ENCODE results near the gene DIDO1. TPM values are rescaled to one million over a fixed set of nuclear protein-coding genes. Genes with fewer than 3 reads are reported as not detected.

Gene DIDO1
- total RNA-seq, 4 donors from 2014 or later = 64.6 to 143 (median 79.2) TPM

DNA sequence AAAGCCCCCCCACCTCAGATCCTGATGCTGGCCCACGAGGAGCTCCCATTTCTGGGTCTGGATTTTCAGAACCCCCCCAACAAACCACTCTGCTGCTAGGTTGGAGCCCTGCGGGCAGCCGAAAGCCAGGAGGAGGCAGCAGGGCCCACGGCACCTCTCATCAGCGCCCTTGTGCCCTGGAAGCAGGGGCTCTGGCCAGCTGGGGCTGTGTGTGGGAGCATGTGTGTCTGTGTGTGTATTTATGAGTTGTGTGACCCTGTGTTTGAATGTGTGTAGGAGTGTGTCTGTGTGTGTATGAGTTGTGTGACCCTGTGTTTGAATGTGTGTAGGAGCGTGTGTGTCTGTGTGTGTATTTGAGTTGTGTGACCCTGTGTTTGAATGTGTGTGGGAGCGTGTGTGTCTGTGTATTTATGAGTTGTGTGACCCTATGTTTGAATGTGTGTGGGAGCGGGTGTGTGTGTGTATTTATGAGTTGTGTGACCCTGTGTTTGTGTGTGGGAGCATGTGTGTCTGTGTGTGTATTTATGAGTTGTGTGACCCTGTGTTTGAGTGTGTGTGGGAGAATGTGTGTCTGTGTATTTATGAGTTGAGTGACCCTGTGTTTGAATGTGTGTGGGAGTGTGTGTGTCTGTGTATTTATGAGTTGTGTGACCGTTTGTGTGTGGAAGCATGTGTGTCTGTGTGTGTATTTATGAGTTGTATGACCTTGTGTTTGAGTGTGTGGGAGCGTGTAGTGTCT is 45.1 kb upstream of the DIDO1 start:
- Histone ChIP-seq H3K27me3 (peaks cover 54% of the 10 kb centered on the region), H3K4me1 (peaks cover 10% of the 10 kb centered on the region), H3K27ac (no peak overlapping the region), H3K9me3 (no peaks in the 10 kb centered on the region), H3K4me3 (no peak overlapping the region), H3K36me3 (no peaks in the 10 kb centered on the region)
- 72% methylated on average over 6 of the region's 10 CpGs for WGBS
- TF ChIP-seq POLR2A (IDR thresholded peaks at IDR 0.05) (no peak), EP300 (IDR thresholded peaks at IDR 0.05) (no peak)
- TF ChIP-seq, protein P1, sequence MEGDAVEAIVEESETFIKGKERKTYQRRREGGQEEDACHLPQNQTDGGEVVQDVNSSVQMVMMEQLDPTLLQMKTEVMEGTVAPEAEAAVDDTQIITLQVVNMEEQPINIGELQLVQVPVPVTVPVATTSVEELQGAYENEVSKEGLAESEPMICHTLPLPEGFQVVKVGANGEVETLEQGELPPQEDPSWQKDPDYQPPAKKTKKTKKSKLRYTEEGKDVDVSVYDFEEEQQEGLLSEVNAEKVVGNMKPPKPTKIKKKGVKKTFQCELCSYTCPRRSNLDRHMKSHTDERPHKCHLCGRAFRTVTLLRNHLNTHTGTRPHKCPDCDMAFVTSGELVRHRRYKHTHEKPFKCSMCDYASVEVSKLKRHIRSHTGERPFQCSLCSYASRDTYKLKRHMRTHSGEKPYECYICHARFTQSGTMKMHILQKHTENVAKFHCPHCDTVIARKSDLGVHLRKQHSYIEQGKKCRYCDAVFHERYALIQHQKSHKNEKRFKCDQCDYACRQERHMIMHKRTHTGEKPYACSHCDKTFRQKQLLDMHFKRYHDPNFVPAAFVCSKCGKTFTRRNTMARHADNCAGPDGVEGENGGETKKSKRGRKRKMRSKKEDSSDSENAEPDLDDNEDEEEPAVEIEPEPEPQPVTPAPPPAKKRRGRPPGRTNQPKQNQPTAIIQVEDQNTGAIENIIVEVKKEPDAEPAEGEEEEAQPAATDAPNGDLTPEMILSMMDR (IDR thresholded peaks at IDR 0.05) = no peak
- no peak for DNase-seq (ENCODE audit: low spot score in 2 of 2)

DNA sequence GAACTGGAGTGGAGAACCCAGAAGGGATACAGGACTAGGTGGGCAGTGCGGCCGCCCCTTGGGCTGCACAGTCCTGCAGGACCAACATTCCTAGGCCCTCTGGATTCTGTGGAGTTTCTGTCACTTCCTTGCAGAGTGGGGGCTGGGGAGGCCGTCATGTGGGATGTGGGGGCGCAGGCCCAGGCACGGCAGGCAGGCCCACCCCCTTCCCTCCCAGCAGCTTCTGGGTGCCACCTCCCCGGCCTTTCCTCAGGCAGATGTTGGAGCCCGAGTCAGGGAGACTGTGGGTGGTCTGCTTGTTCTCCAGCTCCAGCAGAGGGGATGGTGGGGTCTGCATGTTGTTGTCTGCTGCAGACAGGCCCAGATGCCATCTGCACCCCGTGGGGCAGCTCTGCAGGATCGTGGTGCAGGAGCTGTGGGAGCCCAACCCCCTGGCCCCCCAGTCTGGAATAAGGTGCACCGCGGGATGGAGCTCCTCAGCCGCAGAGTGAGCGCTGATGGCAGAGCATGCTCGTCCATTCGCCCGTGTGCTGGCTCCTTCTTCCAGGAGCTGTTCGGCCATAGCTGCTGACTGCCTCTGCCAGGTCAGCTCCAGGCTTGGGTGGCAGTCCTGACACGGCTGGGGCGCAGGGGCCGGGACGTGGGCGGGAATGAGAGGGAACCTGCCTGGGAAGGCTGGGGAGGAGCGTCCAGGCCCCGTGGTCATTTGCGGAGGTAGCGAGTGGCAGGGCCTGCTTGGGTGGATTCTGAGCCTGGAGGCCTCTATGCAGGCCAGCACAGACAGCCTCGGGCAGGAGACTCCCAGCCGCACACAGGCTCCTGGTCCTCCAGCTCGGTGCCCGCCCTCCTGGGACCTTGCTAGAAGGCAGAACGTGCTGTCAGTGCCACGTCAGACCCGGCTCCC is 44.3 kb upstream of the DIDO1 start:
- DNase-seq (ENCODE audit: low spot score in 2 of 2) = no peak
- Histone ChIP-seq H3K36me3 (no peaks in the 10 kb centered on the region), H3K4me1 (peaks cover 10% of the 10 kb centered on the region), H3K27me3 (peaks cover 45% of the 10 kb centered on the region), H3K27ac (no peak overlapping the region), H3K9me3 (no peaks in the 10 kb centered on the region), H3K4me3 (no peak overlapping the region)
- TF ChIP-seq, protein P1 (IDR thresholded peaks at IDR 0.05) = no peak
- TF ChIP-seq POLR2A (IDR thresholded peaks at IDR 0.05) (no peak), EP300 (IDR thresholded peaks at IDR 0.05) (no peak), POLR2AphosphoS5 (IDR thresholded peaks at IDR 0.05) (no peak)
- 42% methylated on average over 5 of the region's 33 CpGs for WGBS

DNA sequence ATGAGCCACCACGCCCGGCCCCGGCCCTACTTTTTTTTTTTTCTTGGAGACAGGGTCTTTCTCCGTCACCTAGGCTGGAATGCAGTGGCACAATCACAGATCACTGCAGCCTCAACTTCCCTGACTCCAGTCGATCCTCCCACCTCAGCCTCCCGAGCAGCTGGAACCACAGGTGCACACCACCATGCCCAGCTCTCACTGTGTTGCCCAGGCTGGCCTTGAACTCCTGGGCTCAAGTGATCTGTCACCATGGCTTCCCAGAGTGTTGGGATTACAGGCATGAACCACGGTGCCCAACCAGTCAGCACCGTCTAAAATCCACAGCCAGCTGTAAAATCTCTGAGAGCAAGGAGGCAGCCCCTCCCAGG is 43.6 kb upstream of the DIDO1 start:
- no peak for DNase-seq (ENCODE audit: low spot score in 2 of 2)
- 83% methylated on average over 8 of the region's 8 CpGs for WGBS
- TF ChIP-seq, protein P1 (IDR thresholded peaks at IDR 0.05) = no peak
- TF ChIP-seq POLR2AphosphoS5 (IDR thresholded peaks at IDR 0.05) = no peak
- no peak for TF ChIP-seq EP300 (IDR thresholded peaks at IDR 0.05)
- TF ChIP-seq POLR2A (IDR thresholded peaks at IDR 0.05) = no peak
- Histone ChIP-seq H3K27ac (no peak overlapping the region), H3K27me3 (peaks cover 39% of the 10 kb centered on the region), H3K36me3 (no peaks in the 10 kb centered on the region), H3K4me1 (peaks cover 15% of the 10 kb centered on the region), H3K9me3 (no peaks in the 10 kb centered on the region), H3K4me3 (no peak overlapping the region)

DNA sequence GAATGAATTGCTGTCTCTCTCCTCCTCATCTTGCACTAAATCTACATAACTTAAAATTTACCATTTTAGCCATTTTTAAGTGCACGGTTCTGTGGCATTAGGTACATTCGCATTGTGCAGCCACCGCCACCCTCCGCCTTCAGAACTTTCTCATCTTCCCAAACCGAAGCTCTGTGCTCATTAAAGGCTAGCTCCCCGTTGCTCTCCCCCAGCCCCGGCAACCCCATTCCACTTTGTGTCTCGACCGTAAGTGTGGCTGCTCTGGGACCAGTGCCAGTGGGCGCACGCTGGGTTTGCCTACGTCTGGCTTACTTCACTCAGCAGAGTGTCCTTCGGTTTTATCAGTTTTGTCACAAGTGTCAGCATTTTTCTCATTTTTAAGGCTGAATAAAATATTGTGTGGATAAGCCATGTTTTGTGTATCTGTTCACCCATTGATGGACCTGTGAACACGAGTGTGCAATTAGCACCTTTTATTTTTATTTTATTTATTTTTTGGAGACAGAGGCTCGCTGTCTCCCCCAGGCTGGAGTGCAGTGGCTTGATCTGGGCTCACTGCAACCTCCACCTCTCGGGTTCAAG is 43.0 kb upstream of the DIDO1 start:
- TF ChIP-seq POLR2AphosphoS5 (IDR thresholded peaks at IDR 0.05) (no peak), POLR2A (IDR thresholded peaks at IDR 0.05) (no peak), EP300 (IDR thresholded peaks at IDR 0.05) (no peak)
- TF ChIP-seq, protein P1 (IDR thresholded peaks at IDR 0.05) = no peak
- Histone ChIP-seq H3K9me3 (no peaks in the 10 kb centered on the region), H3K4me3 (no peak overlapping the region), H3K27ac (no peak overlapping the region), H3K36me3 (no peaks in the 10 kb centered on the region), H3K4me1 (peaks cover 20% of the 10 kb centered on the region), H3K27me3 (peaks cover 32% of the 10 kb centered on the region)
- WGBS = 63% methylated on average over 16 of the region's 16 CpGs
- DNase-seq (ENCODE audit: low spot score in 2 of 2) = no peak
